GM10266 (cell line): ENCODE results near the gene XRCC2.
"Not testable (repeated sequence)": the region's sequence is repeated elsewhere in the genome, so short reads cannot be mapped to it uniquely, and the experiment has no call there.

Source experiments
- DNase-seq: peaks from one replicate; pipeline ENCODE4 v3.0.0; 2012; ENCODE audit errors: extremely low spot score
- CTCF ChIP-seq: IDR thresholded peaks from 2 replicates; pipeline ENCODE4 v1.5.1; 2012; ENCODE audit warnings: mild to moderate bottlenecking, low read depth; ENCODE audit not compliant: control insufficient read depth, insufficient read depth; ENCODE audit errors: missing control alignments

The XRCC2 gene

DNA sequence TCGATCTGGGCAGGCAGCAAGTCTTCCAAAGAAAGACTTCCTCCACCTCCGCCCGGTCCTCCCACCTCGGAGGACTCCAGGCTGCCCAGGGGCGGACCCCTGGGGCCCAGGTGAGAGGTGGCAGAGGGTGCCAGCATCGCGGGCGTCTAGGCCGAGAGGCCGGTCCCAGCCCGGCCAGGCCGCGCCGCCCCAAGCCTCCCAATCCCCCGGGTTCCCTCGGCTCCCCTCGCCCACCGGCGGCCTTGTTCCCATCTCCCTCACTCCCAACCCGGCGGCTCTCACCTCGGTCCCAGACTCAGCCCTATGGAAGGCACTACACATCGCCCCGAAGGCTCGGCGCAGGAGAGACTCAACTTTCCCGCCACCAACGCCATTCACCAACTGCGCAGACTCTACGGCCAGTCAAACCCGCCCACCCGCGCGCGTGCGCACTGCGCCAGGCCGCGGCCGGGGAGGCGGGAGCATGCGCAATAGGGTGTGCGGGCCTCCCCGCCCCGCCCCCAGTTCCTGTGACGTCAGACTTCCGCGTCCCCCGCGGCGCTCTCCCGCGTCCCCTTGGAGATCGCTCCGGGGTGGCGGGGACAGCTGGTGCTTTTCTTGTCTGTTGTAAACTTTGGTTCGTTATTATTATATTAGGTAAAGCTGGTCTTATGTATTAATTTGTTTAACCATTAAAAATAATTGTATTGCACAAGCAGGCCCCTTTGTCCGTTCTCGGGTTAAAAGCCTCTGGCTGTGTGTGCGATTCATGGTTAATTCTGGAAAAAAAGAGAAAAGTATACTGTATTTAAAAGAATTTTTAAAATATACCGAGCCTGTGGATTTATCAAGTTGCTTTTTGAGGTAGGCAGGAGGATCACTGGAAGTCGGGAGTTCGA is at the start of gene XRCC2:
Gene XRCC2, minus strand, starts transcription at position 383 of the 878 bp plus-strand sequence. Its CDS starts 62 bp downstream, at position 321.
- TF ChIP-seq CTCF = no peak
- DNase-seq = peak; percentile 98

GRCh38 chr7:152723364-152723763 is 47.4 kb upstream of the XRCC2 start:
- DNase-seq = no peak
- no peak for TF ChIP-seq CTCF

- DNase-seq = not testable (repeated sequence)
These were observed 36.6 kb upstream of the XRCC2 start for GRCh38 chr7:152712412-152713042.

DNA sequence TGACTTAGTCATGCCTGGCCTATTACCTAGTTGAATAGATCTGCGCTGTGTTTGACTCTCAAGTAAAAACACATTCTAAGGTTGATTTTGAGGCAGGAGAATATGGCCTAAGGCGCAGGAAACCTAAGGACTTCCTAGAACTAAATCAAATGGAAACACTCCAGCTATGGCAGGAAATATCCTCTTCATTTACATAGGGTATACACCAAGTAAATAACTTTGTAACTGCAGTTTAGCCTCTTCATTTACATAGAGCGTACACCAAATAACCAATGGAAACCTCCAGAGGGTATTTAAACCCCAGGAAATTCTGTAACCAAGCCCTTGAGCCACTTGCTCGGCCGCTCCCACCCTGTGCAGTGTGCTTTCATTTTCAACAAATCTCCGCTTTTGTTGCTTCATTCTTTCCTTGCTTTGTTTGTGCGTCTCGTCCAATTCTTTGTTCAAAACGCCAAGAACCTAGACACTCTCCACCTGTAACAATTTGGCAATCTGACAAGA is 35.6 kb upstream of the XRCC2 start:
- DNase-seq = no peak
- no peak for TF ChIP-seq CTCF

DNA sequence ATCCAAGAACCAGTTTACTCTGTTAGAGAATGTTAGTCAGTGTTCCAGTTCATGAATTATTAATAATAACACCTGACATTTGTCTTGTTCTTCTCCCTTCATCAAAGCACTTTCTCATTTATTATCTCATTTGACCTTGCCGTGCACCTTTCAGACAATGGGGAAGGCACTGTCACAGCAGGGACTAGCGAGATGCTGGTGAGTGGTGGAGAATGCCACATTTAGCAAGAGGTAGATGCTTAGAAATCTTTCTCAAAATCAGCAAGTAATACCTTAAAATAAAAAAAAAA is 34.2 kb upstream of the XRCC2 start:
- no peak for DNase-seq
- TF ChIP-seq CTCF = no peak

DNA sequence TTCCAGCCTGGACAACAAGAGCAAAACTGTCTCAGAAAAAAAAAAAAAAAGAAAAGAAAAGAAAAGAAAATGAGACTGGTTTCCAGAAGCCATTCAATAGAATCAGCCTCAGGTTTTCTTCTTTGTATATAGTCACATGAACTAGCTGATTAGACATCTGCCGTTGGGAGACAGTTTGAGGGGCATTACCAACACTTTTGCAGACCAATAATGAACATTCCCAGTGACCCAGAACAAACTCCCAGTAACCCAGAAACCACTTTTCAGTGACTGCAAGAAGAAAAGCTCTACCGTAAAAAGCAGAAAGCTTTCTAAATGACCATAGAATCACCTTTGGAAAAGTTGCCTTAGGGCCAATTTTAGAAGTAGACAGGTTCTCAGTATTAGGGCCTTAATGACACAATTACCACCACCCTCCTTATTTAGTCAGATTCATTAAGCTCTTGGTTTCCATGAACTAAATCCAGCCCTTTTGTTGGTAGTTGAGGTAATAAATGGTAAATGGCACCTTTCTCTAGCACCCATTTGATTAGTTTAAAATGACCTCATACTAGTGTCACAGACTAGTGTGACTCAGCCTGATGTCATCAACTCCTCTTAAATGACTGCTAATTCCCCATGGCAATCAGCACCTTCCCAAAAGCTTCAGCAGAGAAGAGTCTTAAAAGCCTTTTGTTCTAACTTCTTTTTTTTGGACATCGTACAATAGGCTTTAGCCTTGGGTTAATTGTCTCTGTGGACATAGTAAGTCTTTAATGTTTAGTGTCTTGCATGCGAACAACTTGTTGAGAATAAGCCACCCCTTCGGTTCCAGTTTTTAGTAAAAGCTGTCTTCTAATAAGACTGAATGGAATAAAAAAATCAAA is 33.6 kb upstream of the XRCC2 start:
- no peak for DNase-seq
- TF ChIP-seq CTCF = no peak

- no peak for DNase-seq
- no peak for TF ChIP-seq CTCF
These were observed 28.9 kb upstream of the XRCC2 start for GRCh38 chr7:152704796-152705384.
